ENCODE measurements around the gene EYA3.

GRCh38 chr1:27931759-27932158, 156.7 kb downstream of the EYA3 start:
- no peak for TF ChIP-seq CTCF (IDR thresholded peaks at IDR 0.05 in 8 of 11, conservative IDR thresholded peaks at IDR 0.05 in 3 of 11)
- no peak for TF ChIP-seq POLR2A (IDR thresholded peaks at IDR 0.05)
